ENCODE results near the gene AATF.

The AATF gene

GRCh38 chr17:36940313-36941264, 8.2 kb upstream of the AATF start:
- Histone ChIP-seq H3K9me3 (ENCODE audit: insufficient read depth, low read depth, low read length) (no peaks in the 10 kb centered on the region), H3K4me1 (ENCODE audit: insufficient read depth, low read length, poor library complexity, severe bottlenecking) (peaks cover 3% of the 10 kb centered on the region), H3K36me3 (ENCODE audit: insufficient read depth, low read length) (no peaks in the 10 kb centered on the region), H3K9me2 (replicated peaks; ENCODE audit: low read depth, low read length) (no peaks in the 10 kb centered on the region), H2AFZ (ENCODE audit: low read length) (no peak overlapping the region), H3K27me3 (ENCODE audit: insufficient read depth, low read length, poor library complexity, severe bottlenecking) (no peaks in the 10 kb centered on the region), H3F3A (ENCODE audit: low read depth) (no peaks in the 10 kb centered on the region), H4K20me1 (ENCODE audit: insufficient read depth, low read length, poor library complexity, severe bottlenecking) (no peaks in the 10 kb centered on the region), H3K4me3 (ENCODE audit: low read length, poor library complexity, severe bottlenecking) (no peak overlapping the region), H3K4me2 (ENCODE audit: low read depth, low read length, poor library complexity, severe bottlenecking) (no peak overlapping the region), H3K9ac (ENCODE audit: low read depth, low read length, poor library complexity, severe bottlenecking) (no peak overlapping the region), H3K79me2 (ENCODE audit: insufficient read depth, low read length) (no peaks in the 10 kb centered on the region)
- TF ChIP-seq CTCF (conservative IDR thresholded peaks at IDR 0.05; ENCODE audit: low read length) (no peak), EZH2phosphoT487 (IDR thresholded peaks at IDR 0.05; ENCODE audit: borderline replicate concordance) (no peak)

- no peak overlapping the region for H2AFZ ChIP-seq (ENCODE audit: low read length)
- no peaks in the 10 kb centered on the region for H3K79me2 ChIP-seq (ENCODE audit: insufficient read depth, low read length)
- no peak overlapping the region for H3K9ac ChIP-seq (ENCODE audit: low read depth, low read length, poor library complexity, severe bottlenecking)
- no peaks in the 10 kb centered on the region for H3K27me3 ChIP-seq (ENCODE audit: insufficient read depth, low read length, poor library complexity, severe bottlenecking)
- no peak overlapping the region for H3K4me3 ChIP-seq (ENCODE audit: low read length, poor library complexity, severe bottlenecking)
- H3K36me3 ChIP-seq (ENCODE audit: insufficient read depth, low read length) = no peaks in the 10 kb centered on the region
- TF ChIP-seq CTCF (conservative IDR thresholded peaks at IDR 0.05; ENCODE audit: low read length) (no peak), EZH2phosphoT487 (IDR thresholded peaks at IDR 0.05; ENCODE audit: borderline replicate concordance) (no peak)
- H4K20me1 ChIP-seq (ENCODE audit: insufficient read depth, low read length, poor library complexity, severe bottlenecking) = no peaks in the 10 kb centered on the region
- no peak overlapping the region for H3K4me2 ChIP-seq (ENCODE audit: low read depth, low read length, poor library complexity, severe bottlenecking)
- H3K9me2 ChIP-seq (replicated peaks; ENCODE audit: low read depth, low read length) = no peaks in the 10 kb centered on the region
- H3K4me1 ChIP-seq (ENCODE audit: insufficient read depth, low read length, poor library complexity, severe bottlenecking) = peaks cover 3% of the 10 kb centered on the region
- H3K9me3 ChIP-seq (ENCODE audit: insufficient read depth, low read depth, low read length) = no peaks in the 10 kb centered on the region
- no peaks in the 10 kb centered on the region for H3F3A ChIP-seq (ENCODE audit: low read depth)
Observed at GRCh38 chr17:36941265-36942010, 7.3 kb upstream of the AATF start.

- Histone ChIP-seq H3K9me3 (ENCODE audit: insufficient read depth, low read depth, low read length) (no peaks in the 10 kb centered on the region), H3K4me2 (ENCODE audit: low read depth, low read length, poor library complexity, severe bottlenecking) (no peak overlapping the region), H3K9me2 (replicated peaks; ENCODE audit: low read depth, low read length) (no peaks in the 10 kb centered on the region), H2AFZ (ENCODE audit: low read length) (no peak overlapping the region), H3K4me1 (ENCODE audit: insufficient read depth, low read length, poor library complexity, severe bottlenecking) (peaks cover 4% of the 10 kb centered on the region), H3K27me3 (ENCODE audit: insufficient read depth, low read length, poor library complexity, severe bottlenecking) (no peaks in the 10 kb centered on the region), H3F3A (ENCODE audit: low read depth) (no peaks in the 10 kb centered on the region), H3K79me2 (ENCODE audit: insufficient read depth, low read length) (no peaks in the 10 kb centered on the region), H3K4me3 (ENCODE audit: low read length, poor library complexity, severe bottlenecking) (no peak overlapping the region), H3K9ac (ENCODE audit: low read depth, low read length, poor library complexity, severe bottlenecking) (no peak overlapping the region), H4K20me1 (ENCODE audit: insufficient read depth, low read length, poor library complexity, severe bottlenecking) (no peaks in the 10 kb centered on the region), H3K36me3 (ENCODE audit: insufficient read depth, low read length) (no peaks in the 10 kb centered on the region)
- no peak for TF ChIP-seq EZH2phosphoT487 (IDR thresholded peaks at IDR 0.05; ENCODE audit: borderline replicate concordance)
- no peak for TF ChIP-seq CTCF (conservative IDR thresholded peaks at IDR 0.05; ENCODE audit: low read length)
Observed at GRCh38 chr17:36942019-36942599, 6.6 kb upstream of the AATF start.

Data from Loucy (cell line).